Measurements from ENCODE around the gene UBE3B.

UBE3B gene

GRCh38 chr12:109519787-109520186 lies 42.4 kb downstream of the UBE3B start:
- no peak overlapping the region for H3K4me3 ChIP-seq
- no peak overlapping the region for H3K27ac ChIP-seq
- H3K9ac ChIP-seq = no peak overlapping the region
- H3K36me3 ChIP-seq = peaks cover 90% of the 10 kb centered on the region
- H3K4me2 ChIP-seq = no peak overlapping the region
- peaks cover 4% of the 10 kb centered on the region; the same call in 1 of the 2 replicates for H3K4me1 ChIP-seq
- H3K9me3 ChIP-seq = no peaks in the 10 kb centered on the region
- no peaks in the 10 kb centered on the region for H3K27me3 ChIP-seq
- no peaks in the 10 kb centered on the region for H4K20me1 ChIP-seq
- TF ChIP-seq Cebpa-rat (IDR thresholded peaks at IDR 0.05) = no peak

- no peak overlapping the region for H3K4me2 ChIP-seq
- H3K27ac ChIP-seq = no peak overlapping the region
- no peaks in the 10 kb centered on the region for H3K9me3 ChIP-seq
- H3K27me3 ChIP-seq = no peaks in the 10 kb centered on the region
- H3K4me3 ChIP-seq = no peak overlapping the region
- no peak for TF ChIP-seq Cebpa-rat (IDR thresholded peaks at IDR 0.05)
- H3K4me1 ChIP-seq = peaks cover 4% of the 10 kb centered on the region; the same call in 1 of the 2 replicates
- peaks cover 94% of the 10 kb centered on the region for H3K36me3 ChIP-seq
- no peaks in the 10 kb centered on the region for H4K20me1 ChIP-seq
- H3K9ac ChIP-seq = no peak overlapping the region
These were observed 44.4 kb downstream of the UBE3B start for GRCh38 chr12:109521831-109522230.

GRCh38 chr12:109523071-109523470 lies 45.6 kb downstream of the UBE3B start:
- H3K27me3 ChIP-seq = no peaks in the 10 kb centered on the region
- H3K36me3 ChIP-seq = peaks cover 92% of the 10 kb centered on the region
- H3K27ac ChIP-seq = no peak overlapping the region
- no peak overlapping the region for H3K4me2 ChIP-seq
- H4K20me1 ChIP-seq = no peaks in the 10 kb centered on the region
- peaks cover 4% of the 10 kb centered on the region; the same call in 1 of the 2 replicates for H3K4me1 ChIP-seq
- H3K4me3 ChIP-seq = no peak overlapping the region
- H3K9me3 ChIP-seq = no peaks in the 10 kb centered on the region
- TF ChIP-seq Cebpa-rat (IDR thresholded peaks at IDR 0.05) = no peak
- H3K9ac ChIP-seq = no peak overlapping the region

- Histone ChIP-seq H3K4me3 (no peak overlapping the region), H3K4me1 (peaks cover 4% of the 10 kb centered on the region; the same call in 1 of the 2 replicates), H3K36me3 (peaks cover 92% of the 10 kb centered on the region), H4K20me1 (no peaks in the 10 kb centered on the region), H3K9ac (0 out of 2 replicates have a peak overlapping the region, but pooled peaks have one; percentile 3), H3K4me2 (no peak overlapping the region), H3K27me3 (no peaks in the 10 kb centered on the region), H3K27ac (no peak overlapping the region), H3K9me3 (no peaks in the 10 kb centered on the region)
- TF ChIP-seq Cebpa-rat (IDR thresholded peaks at IDR 0.05) = no peak
These were observed 46.1 kb downstream of the UBE3B start for GRCh38 chr12:109523504-109523903.

GRCh38 chr12:109524466-109525278 lies 47.2 kb downstream of the UBE3B start:
- Histone ChIP-seq H3K4me1 (no peaks in the 10 kb centered on the region), H3K27me3 (no peaks in the 10 kb centered on the region), H3K9ac (no peak overlapping the region), H3K36me3 (peaks cover 95% of the 10 kb centered on the region), H4K20me1 (no peaks in the 10 kb centered on the region), H3K4me3 (no peak overlapping the region), H3K4me2 (no peak overlapping the region), H3K27ac (no peak overlapping the region), H3K9me3 (no peaks in the 10 kb centered on the region)
- TF ChIP-seq Cebpa-rat (IDR thresholded peaks at IDR 0.05) = no peak

- Histone ChIP-seq H3K36me3 (peaks cover 95% of the 10 kb centered on the region), H3K4me3 (no peak overlapping the region), H3K9me3 (no peaks in the 10 kb centered on the region), H3K4me2 (no peak overlapping the region), H3K4me1 (no peaks in the 10 kb centered on the region), H3K27ac (no peak overlapping the region), H4K20me1 (no peaks in the 10 kb centered on the region), H3K9ac (no peak overlapping the region), H3K27me3 (no peaks in the 10 kb centered on the region)
- no peak for TF ChIP-seq Cebpa-rat (IDR thresholded peaks at IDR 0.05)
These were observed 47.8 kb downstream of the UBE3B start for GRCh38 chr12:109525279-109525585.

- Histone ChIP-seq H3K4me2 (no peak overlapping the region), H3K9me3 (no peaks in the 10 kb centered on the region), H3K27me3 (no peaks in the 10 kb centered on the region), H4K20me1 (no peaks in the 10 kb centered on the region), H3K4me3 (no peak overlapping the region), H3K27ac (no peak overlapping the region), H3K9ac (no peak overlapping the region), H3K36me3 (peaks cover 90% of the 10 kb centered on the region), H3K4me1 (no peaks in the 10 kb centered on the region)
- no peak for TF ChIP-seq Cebpa-rat (IDR thresholded peaks at IDR 0.05)
These were observed 50.2 kb downstream of the UBE3B start for GRCh38 chr12:109527489-109528123.

- no peak overlapping the region for H3K4me2 ChIP-seq
- no peaks in the 10 kb centered on the region; the same call in 1 of the 2 replicates for H4K20me1 ChIP-seq
- TF ChIP-seq Cebpa-rat (IDR thresholded peaks at IDR 0.05) = no peak
- no peaks in the 10 kb centered on the region for H3K9me3 ChIP-seq
- H3K9ac ChIP-seq = no peak overlapping the region
- H3K36me3 ChIP-seq = peaks cover 90% of the 10 kb centered on the region
- H3K27ac ChIP-seq = no peak overlapping the region
- H3K4me1 ChIP-seq = no peaks in the 10 kb centered on the region
- no peaks in the 10 kb centered on the region for H3K27me3 ChIP-seq
- no peak overlapping the region for H3K4me3 ChIP-seq
These were observed 52.5 kb downstream of the UBE3B start for GRCh38 chr12:109529691-109530640.

- Histone ChIP-seq H3K9me3 (no peaks in the 10 kb centered on the region), H3K4me1 (no peaks in the 10 kb centered on the region), H3K9ac (no peak overlapping the region), H3K27me3 (no peaks in the 10 kb centered on the region), H3K4me2 (no peak overlapping the region), H4K20me1 (no peaks in the 10 kb centered on the region; the same call in 1 of the 2 replicates), H3K36me3 (peaks cover 84% of the 10 kb centered on the region), H3K27ac (no peak overlapping the region), H3K4me3 (no peak overlapping the region)
- TF ChIP-seq Cebpa-rat (IDR thresholded peaks at IDR 0.05) = no peak
These were observed 54.0 kb downstream of the UBE3B start for GRCh38 chr12:109531411-109531810.

All from BLaER1 (cell line).